Eye (tissue), 1 donor: Measurements from ENCODE around the gene FKBP1A.

Experiments
- DNase-seq: peaks from one replicate; pipeline ENCODE4 v3.0.0-alpha.2; 2015

FKBP1A gene

GRCh38 chr20:1383623-1384404 is 9.0 kb downstream of the FKBP1A start:
- no peak for DNase-seq

DNA sequence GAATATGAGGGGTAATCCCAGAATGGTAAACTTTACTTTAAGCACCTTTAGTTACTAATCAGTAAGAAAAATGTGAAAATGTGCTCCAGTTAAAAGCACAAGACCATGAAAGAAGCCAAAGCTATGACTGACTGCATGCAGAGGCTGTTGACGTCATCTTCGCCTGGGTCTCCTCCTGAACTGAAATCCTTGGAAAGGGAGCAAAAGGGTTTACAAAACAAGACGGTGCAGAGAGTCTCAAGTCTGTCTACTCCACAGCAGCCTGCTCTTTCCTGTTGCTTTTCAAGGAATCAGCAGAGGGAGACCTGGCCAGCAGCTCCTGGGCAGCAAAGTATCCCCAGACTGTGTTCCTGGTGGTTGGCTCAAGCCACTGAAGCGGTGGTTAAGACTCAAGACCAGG is 10.2 kb downstream of the FKBP1A start:
- DNase-seq, result no peak

DNA sequence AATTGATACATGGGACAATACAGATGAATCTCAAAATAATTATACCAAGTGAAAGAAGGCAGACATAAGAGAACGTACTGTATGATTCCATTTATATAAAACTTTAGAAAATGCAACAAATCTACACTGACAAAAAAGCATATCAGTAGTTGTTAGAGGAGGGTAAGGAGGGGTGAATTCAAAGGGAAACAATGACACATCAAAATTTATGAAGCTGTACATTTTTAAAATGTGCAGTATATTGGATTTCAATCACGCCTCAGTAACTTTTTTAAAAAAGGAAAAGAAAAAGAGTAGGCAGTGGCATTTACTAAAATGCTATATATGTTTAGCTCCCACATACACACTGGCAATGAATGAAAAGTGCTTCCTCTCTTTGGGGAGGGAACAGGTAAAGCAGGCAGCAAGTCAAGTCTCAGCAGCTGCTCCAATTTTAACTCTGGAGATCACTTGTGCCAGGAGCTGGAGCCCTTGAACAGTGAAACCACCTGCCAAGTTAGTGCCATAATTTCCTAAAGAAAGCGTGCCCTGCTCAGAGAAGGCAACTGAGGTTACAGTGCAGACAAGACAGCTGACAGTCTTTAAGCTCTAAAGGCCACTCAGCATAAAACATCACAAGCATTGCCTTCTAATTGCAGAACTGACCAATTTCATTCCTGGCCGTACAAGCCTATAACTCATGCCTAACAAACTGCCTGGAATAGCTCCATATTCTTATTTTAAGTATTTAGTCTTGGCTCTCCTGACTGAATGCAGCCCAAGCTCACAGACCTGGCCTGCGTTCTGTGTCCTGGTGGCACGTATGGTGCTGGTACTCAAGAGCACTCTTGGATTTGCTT is 10.9 kb downstream of the FKBP1A start:
- DNase-seq, result no peak

DNA sequence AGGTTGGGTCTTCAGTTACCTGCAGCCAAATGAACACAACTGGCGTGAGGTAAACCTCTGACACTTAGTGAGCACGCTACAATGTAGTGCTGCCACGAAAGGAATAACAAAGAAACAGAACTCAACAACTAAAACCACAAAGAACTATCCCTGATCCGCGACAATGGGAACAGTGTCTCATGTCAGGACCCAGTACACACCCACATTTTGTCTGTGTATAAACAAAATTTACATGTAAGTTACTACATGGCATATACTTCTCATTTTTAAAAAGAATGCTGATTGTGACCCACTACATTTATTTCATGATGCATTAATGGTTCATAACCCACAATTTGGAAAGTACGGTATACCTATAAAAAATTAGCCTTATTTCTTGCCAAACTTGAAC is 14.1 kb downstream of the FKBP1A start:
- DNase-seq, result no peak

GRCh38 chr20:1377984-1378734 is 14.7 kb downstream of the FKBP1A start:
- DNase-seq, result no peak

DNA sequence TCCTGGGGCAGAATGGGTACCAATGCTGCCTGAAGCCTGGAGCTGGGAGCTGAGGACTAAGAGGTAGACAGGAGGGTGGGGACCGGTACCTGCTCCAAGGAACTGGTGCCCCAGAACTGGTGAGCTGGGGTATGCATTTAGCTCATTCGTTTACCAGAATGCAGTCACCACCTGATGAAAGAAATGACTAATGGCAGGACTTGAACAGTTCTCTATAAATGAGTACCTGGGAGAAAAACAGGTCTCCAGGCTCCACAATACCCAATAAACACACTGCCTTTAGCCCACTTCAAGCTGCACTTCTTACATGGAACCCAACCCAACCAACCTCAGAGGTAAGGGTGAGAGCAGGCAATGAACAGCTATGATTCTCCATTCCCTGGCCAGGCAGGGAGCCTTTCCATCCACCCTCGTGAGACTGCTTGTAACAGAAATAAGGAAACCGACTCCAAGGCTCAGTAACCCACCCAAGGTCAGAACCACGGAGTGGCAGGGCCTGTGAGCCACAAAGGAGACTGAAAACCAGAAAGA is 15.4 kb downstream of the FKBP1A start:
- DNase-seq, result no peak

- DNase-seq, result no peak
Observed at GRCh38 chr20:1376408-1377270, 16.2 kb downstream of the FKBP1A start.

GRCh38 chr20:1376007-1376406 is 16.8 kb downstream of the FKBP1A start:
- DNase-seq, result no peak

GRCh38 chr20:1375515-1375914 is 17.3 kb downstream of the FKBP1A start:
- DNase-seq, result no peak

- no peak for DNase-seq
Observed at GRCh38 chr20:1374246-1374645, 18.6 kb downstream of the FKBP1A start.

DNA sequence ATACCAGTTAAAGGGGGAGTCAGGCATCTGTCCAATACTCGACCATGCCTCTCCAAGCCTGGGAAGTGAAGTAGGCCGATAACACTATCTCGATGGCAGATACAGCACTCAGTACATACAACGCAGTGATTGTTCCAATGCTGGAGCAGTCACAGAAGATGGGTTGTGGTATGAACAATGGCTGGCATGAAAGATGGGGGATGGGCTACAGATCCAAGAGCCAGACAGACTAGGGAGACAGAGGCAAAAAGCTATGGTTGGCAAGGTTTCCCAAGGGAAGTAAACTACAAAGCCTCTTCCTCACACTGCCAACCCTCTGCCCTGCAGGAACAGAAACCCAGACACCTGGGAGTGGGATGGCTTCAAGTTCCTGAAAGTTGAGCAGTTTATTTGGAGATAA is 19.2 kb downstream of the FKBP1A start:
- DNase-seq, result no peak

DNA sequence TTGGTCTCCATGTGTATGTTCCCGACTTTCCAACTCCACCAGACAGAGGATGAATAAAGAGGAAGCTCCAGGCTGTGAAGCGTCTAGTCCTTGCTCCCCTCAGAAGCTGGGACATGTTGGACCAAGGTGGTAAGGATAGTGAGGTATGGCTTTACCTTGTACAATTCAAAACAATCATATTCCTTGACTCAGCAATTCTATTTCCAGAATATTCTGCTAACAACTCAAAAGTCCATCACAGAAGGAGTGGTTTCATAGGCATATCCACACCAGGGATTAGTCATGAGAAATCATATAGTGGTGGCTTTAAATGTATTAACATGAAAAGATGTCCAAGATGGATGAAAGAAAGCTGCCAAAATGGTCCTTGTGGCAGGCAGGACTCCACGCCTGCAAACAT is 19.8 kb downstream of the FKBP1A start:
- no peak for DNase-seq

DNA sequence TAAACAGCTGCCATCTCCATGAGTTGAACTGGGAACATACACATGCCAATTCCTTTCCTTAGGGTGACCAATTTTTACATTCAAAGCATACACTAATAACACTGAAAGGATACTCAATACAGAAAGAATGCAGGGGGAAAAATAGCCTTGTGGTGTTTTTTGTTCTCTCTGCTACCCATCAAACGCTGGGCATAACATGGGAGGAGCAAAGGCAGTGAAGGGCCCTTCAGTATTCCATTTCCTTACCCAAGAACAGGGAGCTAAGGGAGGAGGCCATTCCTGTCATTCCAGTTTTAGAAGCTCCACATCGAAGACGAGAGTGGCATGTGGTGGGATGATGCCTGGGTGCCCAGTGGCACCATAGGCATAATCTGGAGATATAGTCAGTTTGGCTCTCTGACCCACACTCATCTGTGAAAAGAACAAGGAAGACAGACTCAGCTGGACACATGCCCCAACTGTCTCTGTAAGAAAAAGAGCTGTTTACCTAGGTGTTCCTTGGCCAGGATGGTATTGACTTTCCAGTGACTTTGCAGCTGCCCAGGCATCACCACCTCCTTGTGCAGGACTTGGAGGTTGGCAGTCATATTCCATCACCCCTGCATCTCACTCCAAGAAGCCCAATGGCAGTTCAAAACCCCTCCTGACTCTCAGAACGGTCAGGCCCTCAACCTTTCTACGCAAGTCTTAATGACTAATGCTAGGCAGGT is 20.9 kb downstream of the FKBP1A start:
- no peak for DNase-seq

DNA sequence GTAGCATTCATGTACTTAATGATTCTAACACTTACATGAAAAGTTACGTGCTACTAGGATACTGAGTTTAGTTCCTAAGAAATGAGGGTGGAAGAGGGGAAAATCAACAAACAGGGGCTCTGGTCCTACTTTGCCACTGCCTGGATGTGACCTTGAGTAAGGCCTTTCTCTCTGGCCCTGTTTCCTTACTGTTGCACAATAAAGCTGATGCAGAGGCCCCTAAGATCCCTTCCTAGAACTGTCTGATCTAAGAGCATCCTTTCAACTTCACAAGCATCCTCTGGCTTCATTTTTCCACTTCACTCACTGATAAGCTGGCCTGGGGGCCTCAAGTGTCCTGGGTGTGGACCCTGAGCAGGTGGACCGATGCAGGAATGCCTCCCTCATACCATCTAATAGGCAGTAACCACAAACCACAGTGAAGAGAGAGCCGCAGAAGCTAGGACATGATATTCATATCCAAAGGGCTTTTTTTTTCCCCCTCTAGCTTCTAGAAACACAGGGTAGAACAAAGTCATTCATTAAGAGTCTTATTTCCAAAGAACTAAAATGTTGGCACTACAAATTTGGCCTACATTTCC is 21.6 kb downstream of the FKBP1A start:
- DNase-seq, result no peak

DNA sequence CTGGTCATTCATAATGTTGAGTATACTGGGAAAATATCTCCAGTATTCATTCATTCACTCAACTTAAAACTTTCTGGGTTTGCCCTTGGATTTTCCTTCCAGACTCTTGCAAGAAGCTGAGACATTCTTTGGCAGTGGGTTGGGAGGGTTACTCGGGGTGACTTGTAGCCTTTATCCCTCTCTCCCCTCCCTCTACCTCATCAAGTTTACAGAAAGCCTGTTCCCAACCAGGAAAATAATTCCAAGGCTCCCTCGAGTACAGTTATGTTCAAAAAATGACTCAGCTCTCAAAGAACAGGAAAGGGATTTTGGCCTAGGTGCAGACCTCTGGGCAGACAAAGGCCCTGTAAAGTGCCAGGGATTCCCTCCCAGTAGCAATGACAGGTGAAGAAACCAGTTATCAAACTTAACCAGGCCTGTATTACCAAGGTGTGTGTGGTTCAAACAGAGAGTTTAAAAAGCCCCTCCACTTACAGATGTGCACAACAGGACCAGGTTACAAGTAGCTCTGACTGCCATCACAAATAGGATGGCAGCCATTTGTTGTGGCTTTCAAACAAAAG is 22.2 kb downstream of the FKBP1A start:
- no peak for DNase-seq

GRCh38 chr20:1369970-1370369 is 22.9 kb downstream of the FKBP1A start:
- DNase-seq, result no peak

DNA sequence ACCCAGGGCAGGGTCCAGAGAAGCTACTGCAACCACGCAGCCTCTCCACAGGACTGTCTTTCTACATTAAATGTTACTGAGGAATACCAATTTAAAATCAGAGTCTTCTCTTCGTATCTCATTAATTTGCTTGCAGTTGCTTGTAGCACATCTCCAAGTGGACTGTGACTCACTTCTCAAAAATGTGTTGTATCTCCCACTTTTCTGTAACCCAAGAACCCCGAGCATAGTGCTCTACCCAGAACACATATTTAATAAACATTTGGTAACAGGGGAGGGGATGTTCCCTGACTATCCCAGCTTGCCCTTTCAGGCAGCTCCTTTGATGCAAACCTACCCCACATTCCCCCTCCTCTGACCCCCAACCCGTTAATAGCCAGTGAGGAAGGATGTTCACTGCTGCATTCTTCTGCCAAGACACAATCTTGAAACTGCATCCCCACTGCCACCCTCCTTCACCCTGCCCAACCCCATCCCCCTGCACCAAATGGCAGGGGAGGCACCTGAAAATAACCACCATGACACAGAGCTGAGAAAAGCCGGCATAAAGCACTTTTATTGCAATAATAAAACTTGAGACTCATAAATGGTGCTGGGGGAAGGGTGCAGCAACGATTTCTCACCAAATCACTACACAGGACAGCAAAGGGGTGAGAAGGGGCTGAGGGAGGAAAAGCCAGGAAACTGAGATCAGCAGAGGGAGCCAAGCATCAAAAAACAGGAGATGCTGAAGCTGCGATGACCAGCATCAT is 24.2 kb downstream of the FKBP1A start:
- no peak for DNase-seq

GRCh38 chr20:1367479-1367878 is 25.4 kb downstream of the FKBP1A start:
- DNase-seq, result no peak

DNA sequence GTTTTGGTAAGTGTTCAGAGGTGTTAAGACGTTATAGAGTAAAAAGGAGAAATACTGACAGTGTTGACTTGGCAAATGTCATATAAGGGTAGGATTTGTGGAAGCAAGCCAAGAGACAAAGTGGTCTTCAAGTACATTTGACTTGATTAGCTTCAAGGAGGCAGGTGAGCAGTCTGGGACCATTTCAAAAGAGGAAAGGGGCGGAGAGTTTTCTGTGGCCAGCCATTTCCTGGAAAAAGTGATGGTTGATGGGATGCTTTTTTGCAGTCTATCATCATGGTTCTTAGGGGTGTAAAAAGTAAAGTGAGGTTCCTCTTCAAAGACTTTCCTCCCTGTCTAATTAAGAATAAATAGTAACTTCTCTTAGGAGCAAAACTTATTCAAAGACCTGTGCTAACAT is 28.7 kb downstream of the FKBP1A start:
- DNase-seq, result no peak

GRCh38 chr20:1363522-1363921 is 29.3 kb downstream of the FKBP1A start:
- DNase-seq, result no peak
